HG03139 (cell line): ENCODE measurements around the gene LRP5.
"Not testable (repeated sequence)": the region's sequence is repeated elsewhere in the genome, so short reads cannot be mapped to it uniquely, and the experiment has no call there.

Experiments used
- ATAC-seq: cut with Tn5 transposase; IDR thresholded peaks from one replicate; pipeline ENCODE4 v1.9.1; 2021; ENCODE audit not compliant: unreplicated experiment

The LRP5 gene

DNA sequence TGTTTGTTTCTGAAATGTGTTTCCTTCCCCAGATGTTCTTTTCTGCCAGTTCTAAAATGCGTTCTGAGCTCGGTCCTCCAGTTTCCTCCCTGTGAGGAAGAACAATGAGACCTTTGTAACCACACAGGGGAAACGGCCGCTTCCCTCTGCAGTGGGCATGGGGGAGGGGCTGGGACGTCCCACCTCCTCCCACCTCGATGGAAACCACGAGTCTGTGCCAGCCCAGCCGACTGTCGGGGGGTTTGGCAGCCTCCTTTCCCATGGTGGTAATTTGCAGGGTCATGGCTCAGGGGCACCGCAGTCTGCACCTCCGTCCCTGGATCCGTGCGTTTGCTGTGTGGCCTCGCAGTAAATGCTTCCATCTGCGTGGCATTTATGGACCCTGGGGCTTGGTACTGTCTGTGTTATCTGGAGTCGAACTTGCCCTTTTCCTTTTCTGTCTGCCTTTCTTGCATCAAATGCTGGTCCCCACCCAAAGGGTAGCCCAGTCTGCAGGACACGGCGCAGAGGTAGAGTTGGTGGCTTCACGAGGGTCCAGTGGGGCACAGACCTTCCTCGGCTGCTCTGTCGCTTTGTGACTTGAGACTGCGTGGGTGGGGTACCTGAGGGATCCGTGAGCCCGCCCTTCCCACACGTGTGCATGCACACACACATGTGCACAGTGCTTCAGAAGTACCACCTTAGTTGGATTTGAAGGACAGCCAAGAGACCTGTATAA, 16.1 kb downstream of the LRP5 start:
- ATAC-seq, result no peak

DNA sequence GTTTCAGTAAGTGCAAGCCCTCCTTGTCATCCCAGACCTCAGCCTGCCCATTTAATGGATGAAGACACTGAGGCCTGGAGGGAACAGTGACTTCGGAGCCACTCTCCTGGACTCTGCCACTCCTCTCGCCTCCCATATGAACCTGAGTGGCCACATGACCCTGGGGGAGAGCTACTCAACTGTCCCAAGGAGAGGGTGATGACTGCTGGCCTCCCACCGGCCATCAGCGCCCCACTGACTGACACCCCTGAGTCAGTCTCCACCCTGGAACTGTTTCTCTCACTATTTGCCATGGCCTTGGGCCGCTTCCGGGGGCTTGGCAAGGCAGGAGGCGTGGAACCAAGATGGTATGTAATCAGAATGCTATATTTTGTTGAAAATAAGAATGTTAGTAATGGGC, 17.1 kb downstream of the LRP5 start:
- no peak for ATAC-seq

DNA sequence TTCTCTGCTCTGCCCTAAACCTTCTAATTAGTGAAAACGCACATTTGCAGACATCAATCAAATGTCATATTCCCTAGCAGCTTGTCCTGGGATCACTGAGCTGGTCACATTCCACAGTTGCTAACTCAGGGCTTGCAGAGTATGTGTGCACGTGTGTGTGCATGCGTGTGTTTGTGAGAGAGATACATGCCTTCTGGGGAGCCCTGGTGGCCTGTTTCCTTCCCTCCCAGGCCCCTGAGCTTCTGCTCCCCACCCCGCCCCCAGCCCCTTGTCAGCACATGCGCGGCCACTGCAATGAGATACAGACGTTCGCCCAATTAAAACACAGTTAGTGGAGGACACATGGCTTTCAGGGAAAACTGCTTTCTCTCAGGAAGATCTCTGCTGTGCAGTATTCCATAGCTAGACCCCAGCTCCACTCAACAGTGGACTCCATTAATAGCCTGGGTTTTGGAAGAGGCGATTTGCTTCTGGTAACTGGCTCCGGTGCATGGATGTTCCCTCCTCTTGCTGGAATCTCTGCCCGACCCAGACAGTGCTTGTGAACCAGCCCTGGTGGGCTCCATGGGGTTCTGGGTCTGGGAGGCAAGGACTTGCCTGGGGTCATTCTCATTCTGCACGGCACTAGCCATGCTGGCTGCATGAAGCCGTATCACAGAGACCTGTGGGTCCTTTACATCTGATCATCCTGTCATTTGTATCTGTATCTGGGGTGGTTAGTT, 17.7 kb downstream of the LRP5 start:
- ATAC-seq, result no peak

DNA sequence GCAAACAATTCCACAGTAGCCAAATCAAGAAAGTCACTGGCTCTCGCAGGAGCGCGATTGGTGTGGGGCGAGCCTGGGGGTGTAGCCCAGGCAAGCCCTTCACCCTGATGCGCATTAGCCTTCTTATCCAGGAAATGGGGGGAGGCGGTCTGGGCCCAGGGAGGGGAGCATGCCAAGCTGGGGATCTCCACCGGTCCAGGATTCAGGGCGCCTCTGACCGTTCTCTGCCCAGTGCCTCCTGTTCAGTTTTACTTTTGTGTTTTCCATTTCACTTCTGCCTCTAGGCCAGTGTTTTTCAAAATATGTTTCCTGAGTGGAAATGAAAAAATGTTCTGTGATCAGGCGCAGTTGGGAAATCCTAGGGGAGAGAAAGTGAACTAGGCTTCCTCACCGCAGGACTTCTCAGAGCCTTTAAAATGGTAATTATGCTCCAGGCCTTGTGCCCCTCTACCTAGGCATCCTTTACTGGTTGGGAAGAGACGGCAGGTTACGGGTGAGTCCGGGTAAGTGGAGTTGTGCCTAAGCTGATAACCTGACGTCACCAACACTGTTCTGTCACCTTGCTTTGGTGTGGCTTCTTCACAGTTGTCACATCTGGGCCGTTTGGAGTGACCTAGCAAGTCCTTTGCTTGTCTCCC, 18.4 kb downstream of the LRP5 start:
- no peak for ATAC-seq

DNA sequence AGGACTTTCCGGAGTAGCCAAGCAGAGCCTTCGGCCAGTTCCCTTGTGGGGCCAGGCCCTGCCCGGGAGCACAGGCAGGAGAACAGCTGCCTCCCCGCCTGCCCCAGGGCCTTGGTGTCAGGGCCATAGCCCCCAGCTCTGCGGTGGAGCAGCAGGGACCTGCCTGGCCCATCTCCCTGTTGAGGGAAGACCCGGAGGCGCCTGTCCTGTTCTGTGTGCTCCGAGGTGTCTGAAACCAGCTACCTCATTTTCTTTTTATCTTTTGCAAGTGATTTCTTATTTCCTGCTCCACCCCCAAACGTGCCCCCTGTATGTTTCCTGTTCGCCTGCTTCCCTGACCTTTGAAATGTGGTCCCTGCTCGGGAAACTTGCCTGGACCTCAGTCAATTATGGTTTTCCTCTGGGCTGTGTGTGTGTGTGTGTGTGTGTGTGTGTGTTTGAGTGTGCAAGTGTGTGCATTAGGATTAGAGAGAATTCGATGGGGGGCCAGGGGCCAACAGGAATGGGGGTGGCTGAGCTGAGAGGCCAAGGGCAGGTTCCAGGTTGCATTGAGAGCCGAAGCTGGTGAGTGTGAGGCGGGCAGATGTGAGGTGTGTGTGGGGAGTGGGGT, 19.1 kb downstream of the LRP5 start:
- ATAC-seq, result no peak

DNA sequence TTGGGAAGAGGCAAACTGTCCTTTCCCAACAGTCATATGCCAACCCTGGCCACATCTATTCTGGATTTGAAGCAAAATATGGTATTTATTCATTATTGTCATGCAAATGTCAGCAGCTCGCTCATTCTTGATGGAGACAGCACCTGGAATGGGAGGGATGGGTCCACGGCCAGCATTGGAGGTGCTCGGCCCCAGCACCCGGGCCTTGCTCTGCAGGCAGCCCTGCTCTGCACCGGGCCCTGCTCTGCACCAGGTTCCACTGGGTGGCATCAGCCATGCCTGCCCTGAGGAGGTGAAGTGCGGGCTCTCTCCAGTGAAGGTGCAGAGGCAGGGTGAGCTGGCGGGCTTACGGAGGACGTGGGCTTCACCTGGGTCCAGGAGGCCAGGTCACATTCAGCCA, 19.8 kb downstream of the LRP5 start:
- no peak for ATAC-seq

DNA sequence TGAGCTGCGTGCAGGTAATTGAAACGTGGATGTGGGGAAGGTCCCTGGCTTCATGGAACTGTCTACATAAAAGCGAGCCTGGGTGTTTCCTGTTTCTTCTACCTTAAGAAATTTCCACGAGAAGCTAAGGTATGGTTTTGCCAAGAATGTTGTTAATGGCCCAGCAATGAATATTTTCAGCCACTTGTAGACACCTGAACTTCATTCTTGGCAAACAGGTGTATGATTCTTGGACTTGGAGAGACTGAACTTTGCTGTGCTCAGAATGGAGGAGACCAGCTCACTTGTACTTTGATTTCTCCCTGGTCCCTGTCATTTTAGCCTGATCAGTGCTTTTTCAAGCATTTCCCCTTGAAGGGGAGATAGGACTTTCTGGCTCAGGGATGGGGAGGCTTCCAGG, 20.8 kb downstream of the LRP5 start:
- no peak for ATAC-seq

DNA sequence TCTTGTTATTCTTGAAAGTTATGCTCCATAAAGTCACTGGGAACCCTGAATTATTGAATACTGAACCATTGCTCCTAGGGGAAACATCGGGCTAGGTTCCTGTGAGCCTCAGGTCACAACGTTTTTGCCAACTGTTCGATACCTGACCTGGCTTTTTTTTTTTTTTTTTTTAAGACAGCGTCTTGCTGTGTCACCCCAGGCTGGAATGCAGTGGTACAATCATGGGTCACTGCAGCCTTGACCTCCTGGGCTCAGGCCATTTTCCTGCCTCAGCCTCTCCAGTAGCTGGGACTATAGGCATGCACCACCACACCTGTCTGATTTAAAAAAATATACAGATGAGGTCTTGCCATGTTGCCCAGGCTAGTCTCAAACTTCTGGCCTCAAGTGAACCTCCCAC, 22.5 kb downstream of the LRP5 start:
- ATAC-seq, result no peak

DNA sequence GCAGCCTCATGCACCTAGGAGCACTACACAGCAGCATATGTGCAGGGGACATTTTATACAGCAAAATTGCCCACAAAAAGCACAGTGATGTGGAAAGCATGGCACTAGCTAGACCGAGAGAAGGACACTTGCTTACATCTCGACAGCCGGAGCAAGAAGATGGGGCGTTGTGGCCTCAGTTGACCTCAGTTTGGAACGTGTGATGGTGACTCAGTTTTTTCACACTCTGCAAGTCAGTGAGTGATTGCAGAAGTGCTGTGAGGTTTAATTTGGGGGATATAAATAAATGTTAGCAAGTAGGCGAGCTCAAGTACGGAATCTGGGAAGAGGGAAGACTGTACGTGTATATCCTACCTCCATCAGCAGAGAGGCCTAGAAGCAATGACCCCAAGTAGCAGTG, 23.3 kb downstream of the LRP5 start:
- ATAC-seq, result no peak

DNA sequence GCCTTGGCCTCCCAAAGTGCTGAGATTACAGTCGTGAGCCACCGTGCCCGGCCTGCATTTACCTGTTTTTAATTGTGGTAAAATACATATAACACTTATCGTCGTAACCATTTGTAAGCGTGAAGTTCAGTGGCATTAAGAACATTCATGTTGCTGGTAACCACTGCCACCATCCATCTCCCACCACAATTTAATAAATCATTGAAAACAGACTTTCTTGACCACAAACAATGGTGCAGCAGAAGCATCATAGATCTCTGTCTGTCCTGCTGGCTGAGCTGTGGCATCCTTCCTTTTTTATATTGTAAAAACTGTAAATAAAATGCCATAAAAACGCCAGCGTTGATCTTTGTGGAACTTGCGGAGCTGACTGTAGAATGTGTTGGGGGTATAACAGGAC, 24.3 kb downstream of the LRP5 start:
- no peak for ATAC-seq

DNA sequence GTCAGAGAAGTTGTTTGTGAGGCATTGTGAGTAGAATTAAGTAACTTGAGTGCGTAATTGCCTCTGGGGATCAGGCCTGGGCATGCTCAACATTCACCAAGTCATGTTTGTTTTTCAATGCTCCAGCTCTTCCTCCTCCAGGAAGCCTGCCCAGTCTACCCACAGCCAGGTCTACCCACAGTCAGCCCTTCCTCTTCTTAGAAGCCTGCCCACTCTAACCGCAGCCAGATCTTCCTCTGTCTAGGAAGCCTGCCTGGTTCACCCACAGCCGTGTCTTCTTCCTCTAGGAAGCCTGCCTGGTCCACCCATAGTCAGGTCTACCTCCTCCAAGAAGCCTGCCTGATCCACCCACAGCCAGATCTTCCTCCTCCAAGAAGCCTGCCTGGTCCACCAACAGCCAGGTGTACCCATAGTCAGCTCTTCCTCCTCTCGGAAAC, 25.0 kb downstream of the LRP5 start:
- no peak for ATAC-seq

DNA sequence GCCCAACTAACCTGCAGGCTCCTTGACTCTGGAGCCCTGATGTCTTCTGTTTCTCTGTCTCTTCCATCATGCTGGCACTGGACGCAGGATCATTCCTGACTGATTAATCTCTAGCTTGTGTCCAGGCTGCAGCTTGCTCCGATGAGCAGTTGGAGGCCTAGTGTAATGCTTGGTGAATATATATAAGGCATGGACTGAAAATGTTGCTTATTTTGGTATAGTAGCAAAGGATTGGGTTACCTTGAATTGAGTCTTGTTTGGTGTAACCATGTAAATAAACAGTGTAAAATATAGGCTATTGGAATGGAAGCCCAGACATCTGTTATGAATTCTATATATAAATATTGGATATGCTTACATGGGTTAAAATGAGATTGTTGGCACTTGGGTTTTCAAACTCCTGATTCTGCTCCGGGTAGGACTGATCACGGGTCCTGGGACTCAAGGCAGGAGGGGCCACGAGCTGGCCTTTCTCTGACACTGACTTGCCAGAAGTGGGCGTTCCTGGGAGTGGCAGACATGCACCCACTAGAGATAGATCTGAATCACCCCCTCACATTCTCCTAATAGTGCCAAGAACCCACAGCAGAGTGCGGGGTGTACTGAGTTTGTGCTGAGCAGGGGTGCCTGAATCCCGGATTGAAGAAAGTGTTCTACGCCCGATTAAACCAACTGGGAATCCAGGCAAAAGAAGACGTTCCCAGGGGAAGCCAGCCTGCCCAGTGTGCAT, 25.8 kb downstream of the LRP5 start:
- ATAC-seq, result no peak

DNA sequence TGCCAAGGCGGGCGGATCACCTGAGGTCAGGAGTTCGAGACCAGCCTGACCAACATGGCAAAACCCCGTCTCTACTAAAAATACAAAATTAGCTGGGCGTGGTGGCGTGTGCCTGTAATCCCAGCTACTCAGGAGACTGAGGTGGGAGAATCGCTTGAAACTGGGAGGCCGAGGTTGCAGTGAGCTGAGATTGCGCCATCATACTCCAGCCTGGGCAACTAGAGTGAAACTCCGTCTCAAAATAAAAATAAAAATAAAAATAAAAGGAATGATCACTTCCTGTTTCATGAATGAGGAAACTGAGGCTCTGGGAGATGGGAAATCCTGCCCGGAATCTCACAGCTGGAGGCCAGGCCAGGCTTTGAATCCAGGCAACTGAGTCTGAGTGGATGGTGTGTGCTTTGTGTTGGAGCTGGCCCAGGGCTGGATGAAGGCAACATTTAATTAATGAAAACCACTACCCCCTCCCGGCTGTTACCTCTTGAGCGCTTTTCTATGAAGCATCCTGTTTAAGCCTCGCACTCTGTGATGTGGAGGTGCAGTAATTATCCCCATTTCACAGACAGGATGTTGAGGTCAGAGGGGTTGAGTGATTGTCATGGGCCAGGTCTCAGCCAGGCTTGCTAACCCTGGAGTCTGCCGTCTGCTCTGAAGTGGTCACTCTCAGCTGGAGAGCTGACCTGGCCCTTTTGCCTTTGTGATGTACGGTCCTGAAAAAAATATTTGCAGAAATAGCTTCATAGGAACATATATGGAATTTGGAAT, 27.8 kb downstream of the LRP5 start:
- no peak for ATAC-seq

DNA sequence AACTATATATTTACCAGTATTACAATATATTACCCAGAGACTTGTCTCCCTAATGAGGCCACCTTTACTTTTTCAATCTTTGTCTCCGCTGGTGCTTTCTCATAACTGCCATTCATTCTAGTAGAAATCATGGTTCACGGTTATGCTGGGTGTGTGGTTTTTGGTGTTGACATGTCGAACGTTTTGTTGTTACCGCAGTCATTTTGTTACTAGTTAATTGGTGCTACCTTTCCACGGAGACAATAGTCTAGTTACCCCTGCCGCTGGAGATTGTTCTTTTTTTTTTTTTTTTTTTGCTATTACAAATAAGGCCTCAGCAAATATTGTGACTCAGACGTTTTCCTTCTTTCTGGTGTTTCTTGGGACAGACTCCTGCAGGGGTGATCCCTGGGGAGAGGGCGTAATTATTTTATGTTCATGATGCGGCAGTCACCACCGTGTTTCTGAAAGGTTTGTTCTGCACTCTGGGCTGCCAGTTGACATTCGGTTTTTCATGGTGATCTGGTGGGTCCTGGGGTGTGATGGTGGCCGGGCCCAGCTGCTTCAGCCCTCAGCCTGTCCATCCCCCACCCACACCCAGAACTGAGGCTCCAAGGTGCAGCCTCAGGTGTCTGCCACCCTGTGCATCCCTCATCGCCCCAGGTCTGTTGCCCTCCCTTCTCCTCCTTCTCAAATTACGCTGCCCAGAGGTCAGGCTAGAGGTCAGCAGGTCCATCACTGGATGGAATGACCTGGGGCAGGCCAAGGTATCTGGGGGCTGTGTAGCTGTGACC, 28.6 kb downstream of the LRP5 start:
- ATAC-seq, result no peak

DNA sequence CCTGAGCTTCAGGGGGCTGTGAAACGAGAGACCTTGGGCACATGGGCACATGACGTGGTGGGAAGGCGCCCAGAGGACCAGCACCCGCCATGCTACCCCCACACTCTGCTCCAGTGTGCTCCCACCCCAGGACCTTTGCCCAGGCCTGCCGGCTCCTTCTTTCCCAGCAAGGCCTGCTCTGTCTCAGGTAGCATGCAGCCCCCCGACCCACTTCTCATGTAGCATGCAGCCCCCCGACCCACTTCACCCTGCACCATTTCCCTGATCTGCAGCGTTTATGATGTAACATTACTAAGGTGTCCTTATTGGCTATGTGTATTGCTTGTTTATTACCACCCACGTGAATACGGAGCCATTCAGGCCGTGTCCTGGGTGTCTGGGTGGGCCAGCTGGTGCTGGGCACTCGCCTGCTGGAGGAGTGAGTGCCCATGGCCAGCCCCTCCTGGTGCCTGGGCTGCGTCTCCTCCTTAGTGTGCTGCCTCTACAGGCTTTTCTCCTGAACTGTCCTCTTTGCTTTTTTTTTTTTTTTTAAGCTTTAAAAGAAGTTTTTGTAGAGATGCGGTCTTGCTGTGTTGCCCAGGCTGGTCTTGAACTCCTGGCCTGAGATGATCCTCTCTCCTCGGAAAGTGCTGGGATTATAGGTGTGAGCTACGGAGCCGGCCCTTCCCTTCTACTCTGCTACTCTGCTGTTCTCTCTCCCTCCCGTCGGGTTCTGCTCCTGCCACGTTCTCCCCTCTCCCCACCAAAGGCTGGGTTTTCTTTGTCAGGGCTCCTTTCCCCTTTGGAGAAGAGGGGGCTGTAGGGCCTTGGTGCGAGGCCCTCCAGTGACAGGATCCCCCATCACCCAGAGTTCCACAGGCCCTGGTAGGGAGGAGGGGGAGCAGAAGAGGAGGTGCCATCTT, 29.4 kb downstream of the LRP5 start:
- no peak for ATAC-seq

DNA sequence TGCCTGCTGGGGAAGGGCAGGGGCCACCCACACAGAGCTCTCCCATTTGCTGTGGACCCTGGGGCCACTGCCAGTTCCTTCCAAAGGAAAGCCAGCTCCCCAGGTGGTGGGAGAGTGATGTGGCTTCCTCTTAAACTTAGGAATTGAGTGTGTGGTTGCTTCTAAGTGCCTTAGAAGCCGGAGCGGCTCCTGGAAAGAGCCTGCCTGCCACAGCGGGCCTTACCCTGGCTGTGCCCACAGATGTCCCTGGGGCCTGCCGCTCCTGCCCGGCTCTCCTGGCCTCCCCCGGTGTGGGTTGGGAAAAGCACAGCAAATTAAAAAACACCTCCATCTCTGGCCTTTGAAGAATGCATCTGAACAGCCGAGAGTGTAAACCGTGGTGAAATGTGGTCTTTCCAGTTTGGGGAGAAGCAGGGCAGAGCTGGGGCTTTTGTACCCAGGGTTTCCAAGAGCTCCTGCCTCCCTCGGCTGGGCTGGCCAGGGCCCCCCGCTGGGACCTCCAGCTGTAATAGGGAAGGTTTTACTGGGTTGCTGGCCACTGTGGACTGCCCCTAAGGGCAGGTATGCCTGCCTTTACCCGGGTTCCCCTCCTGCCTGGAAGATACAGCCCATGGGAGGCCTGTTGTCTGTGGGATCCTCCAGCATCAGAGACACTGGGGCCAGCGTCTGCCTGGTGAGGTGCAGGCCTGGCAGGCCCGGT, 30.2 kb downstream of the LRP5 start:
- ATAC-seq, result no peak

DNA sequence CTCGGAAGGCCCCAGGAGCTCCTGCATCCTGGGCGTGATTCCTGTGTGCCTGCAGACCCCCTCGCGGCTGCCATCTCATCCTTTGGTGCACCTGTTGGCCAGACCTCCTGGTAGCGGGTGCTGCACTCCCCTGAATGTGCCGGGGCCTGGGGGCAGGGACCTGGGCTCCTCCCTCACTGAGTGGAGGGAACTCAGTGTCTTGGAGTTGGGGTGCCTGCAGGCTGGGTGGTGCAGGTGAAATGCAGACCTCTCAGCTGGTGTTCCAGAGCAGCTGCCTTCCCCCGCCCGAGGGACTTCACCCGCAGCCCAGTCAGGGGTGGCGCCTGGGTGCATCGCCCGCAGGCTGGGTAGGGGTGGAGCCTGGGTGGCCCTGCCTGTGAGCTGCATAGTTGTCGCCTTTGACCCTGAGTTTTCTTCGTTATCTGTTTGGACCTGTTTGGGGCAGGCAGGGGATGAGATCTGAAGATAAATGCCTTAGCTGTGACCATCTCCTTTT, 31.4 kb downstream of the LRP5 start:
- ATAC-seq, result no peak

DNA sequence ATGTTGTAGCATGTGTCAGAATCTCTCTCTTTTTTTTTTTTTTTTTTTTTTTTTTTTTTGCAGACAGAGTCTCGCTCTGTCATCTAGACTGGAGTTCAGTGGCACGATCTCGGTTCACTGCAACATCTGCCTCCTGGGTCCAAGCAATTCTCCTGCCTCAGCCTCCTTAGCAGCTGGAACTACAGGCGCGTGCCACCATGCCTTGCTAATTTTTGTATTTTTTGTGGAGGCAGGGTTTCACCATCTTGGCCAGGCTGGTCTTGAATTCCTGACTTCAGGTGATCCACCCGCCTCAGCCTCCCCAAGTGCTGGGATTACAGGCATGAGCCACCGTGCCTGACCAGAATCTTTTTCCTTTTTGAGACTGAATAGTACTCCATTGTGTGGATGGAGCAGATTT, 32.4 kb downstream of the LRP5 start:
- not testable (repeated sequence) for ATAC-seq
